ENCODE data around the gene POLR2E.

The POLR2E gene

GRCh38 chr19:1061987-1062386 lies 33.2 kb downstream of the POLR2E start:
- peaks cover 38% of the 10 kb centered on the region for H3K27me3 Mint-ChIP-seq (ENCODE audit: low read depth, poor library complexity)
- peaks cover 17% of the 10 kb centered on the region for H3K4me1 Mint-ChIP-seq
- TF ChIP-seq, protein P1, sequence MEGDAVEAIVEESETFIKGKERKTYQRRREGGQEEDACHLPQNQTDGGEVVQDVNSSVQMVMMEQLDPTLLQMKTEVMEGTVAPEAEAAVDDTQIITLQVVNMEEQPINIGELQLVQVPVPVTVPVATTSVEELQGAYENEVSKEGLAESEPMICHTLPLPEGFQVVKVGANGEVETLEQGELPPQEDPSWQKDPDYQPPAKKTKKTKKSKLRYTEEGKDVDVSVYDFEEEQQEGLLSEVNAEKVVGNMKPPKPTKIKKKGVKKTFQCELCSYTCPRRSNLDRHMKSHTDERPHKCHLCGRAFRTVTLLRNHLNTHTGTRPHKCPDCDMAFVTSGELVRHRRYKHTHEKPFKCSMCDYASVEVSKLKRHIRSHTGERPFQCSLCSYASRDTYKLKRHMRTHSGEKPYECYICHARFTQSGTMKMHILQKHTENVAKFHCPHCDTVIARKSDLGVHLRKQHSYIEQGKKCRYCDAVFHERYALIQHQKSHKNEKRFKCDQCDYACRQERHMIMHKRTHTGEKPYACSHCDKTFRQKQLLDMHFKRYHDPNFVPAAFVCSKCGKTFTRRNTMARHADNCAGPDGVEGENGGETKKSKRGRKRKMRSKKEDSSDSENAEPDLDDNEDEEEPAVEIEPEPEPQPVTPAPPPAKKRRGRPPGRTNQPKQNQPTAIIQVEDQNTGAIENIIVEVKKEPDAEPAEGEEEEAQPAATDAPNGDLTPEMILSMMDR (IDR thresholded peaks at IDR 0.05), result no peak
- no peaks in the 10 kb centered on the region for H3K36me3 Mint-ChIP-seq (ENCODE audit: low read depth)
- no peaks in the 10 kb centered on the region for H3K9me3 Mint-ChIP-seq
- no peak overlapping the region for H3K27ac Mint-ChIP-seq
- no peak overlapping the region for H3K4me3 Mint-ChIP-seq
- DNase-seq, result peak; percentile 4

DNA sequence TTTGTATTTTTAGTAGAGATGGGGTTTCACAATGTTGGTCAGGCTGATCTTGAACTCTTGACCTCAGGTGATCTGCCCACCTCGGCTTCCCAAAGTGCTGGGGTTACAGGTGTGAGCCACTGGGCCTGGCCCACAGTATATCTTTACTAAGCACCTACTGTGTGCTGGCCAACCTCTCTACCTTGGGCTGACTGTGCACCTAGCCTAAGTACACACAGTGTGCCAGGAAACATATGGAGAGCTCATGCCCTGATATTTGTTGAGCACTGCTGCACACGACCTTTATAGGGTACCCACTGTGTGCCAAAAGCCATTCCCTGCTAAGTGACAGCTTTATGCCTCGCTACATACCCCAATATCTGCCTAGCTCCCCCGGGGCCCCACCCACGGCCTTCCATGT lies 34.5 kb downstream of the POLR2E start:
- TF ChIP-seq, protein P1 (IDR thresholded peaks at IDR 0.05), result no peak
- H3K36me3 Mint-ChIP-seq (ENCODE audit: low read depth), result no peaks in the 10 kb centered on the region
- H3K4me1 Mint-ChIP-seq, result peaks cover 19% of the 10 kb centered on the region
- no peak for DNase-seq
- H3K4me3 Mint-ChIP-seq, result no peak overlapping the region
- peaks cover 28% of the 10 kb centered on the region for H3K27me3 Mint-ChIP-seq (ENCODE audit: low read depth, poor library complexity)
- no peak overlapping the region for H3K27ac Mint-ChIP-seq
- H3K9me3 Mint-ChIP-seq, result no peaks in the 10 kb centered on the region

DNA sequence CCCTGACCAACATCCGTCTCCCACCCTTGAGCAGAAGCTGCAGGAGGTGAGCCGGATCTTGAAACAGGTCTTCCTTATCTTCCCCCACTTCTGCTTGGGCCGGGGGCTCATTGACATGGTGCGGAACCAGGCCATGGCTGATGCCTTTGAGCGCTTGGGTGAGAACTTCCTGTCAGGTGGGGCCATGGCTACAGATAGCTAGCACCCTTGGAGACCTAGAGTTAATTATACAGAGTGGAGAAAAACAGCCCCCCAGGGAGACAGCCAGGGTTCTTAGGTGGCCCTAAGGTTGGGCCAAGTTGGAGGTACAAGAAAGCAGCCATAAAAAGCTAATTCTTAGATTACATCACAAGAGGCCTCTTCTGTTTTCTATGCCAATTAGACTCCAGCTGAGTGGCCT lies 37.1 kb downstream of the POLR2E start:
- Mint-ChIP-seq H3K4me3 (no peak overlapping the region), H3K9me3 (no peaks in the 10 kb centered on the region), H3K36me3 (ENCODE audit: low read depth) (no peaks in the 10 kb centered on the region), H3K4me1 (peaks cover 12% of the 10 kb centered on the region), H3K27me3 (ENCODE audit: low read depth, poor library complexity) (peaks cover 6% of the 10 kb centered on the region), H3K27ac (no peak overlapping the region)
- DNase-seq, result no peak
- TF ChIP-seq, protein P1 (IDR thresholded peaks at IDR 0.05), result no peak

DNA sequence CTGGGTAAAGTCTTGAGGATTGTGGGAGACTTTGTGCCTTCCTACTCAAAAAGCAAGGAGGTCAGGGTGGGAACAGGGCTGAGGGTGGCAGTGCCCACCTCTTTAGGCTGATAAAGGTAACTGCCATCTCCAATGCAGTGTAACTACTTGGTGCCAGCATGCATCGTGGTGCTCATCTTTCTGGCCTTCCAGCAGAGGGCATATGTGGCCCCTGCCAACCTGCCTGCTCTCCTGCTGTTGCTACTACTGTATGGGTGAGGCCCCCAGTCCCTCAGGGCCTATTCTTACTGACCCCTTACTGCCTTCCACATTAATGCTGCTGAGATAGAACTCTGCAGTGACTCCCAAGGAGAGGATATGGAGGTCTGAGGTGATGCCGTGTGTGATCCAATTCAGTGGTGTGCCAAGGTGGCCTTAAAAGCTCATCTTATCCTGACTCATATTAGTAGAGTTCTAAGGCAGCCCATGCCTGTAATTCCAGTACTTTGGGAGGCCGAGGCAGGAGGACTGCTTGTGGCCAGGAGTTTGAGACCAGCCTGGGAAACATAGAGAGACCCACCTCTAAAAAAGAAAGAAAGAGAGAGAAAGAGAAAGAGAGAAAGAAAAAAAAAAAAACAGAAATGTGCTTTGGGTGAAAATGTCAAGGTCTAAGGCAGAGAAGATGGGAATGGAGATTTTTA lies 37.9 kb downstream of the POLR2E start:
- DNase-seq, result no peak
- H3K27me3 Mint-ChIP-seq (ENCODE audit: low read depth, poor library complexity), result peaks cover 6% of the 10 kb centered on the region
- H3K4me1 Mint-ChIP-seq, result peaks cover 13% of the 10 kb centered on the region
- no peak overlapping the region for H3K27ac Mint-ChIP-seq
- no peaks in the 10 kb centered on the region for H3K36me3 Mint-ChIP-seq (ENCODE audit: low read depth)
- no peaks in the 10 kb centered on the region for H3K9me3 Mint-ChIP-seq
- no peak overlapping the region for H3K4me3 Mint-ChIP-seq
- TF ChIP-seq, protein P1 (IDR thresholded peaks at IDR 0.05), result no peak

DNA sequence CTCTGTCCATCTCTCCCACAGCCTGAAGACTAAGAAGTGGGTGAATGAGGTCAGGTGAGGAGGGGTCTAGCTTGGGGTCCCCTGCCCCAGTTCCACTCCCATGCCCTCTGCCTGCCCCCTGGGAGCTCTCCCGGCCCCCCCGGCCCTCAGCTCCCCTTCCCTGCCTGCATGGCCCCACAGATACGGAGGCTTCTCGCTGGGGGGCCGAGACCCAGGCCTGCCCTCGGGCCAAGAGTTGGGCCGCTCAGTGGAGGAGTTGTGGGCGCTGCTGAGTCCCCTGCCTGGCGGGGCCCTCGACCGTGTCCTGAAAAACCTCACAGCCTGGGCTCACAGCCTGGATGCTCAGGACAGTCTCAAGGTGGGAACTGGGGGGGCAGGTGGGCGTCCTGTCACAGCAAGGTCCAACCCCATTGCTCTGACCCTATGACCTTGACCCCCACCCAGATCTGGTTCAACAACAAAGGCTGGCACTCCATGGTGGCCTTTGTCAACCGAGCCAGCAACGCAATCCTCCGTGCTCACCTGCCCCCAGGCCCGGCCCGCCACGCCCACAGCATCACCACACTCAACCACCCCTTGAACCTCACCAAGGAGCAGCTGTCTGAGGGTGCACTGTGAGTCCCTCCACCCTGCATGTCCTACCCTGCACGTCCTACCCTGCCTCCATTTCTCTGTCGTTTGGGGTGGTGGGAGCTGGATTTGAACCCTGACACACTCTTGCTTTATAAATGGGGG lies 39.1 kb downstream of the POLR2E start:
- TF ChIP-seq, protein P1 (IDR thresholded peaks at IDR 0.05), result no peak
- H3K4me1 Mint-ChIP-seq, result peaks cover 17% of the 10 kb centered on the region
- H3K9me3 Mint-ChIP-seq, result no peaks in the 10 kb centered on the region
- H3K27ac Mint-ChIP-seq, result no peak overlapping the region
- no peak overlapping the region for H3K4me3 Mint-ChIP-seq
- peaks cover 3% of the 10 kb centered on the region for H3K27me3 Mint-ChIP-seq (ENCODE audit: low read depth, poor library complexity)
- DNase-seq, result no peak
- H3K36me3 Mint-ChIP-seq (ENCODE audit: low read depth), result no peaks in the 10 kb centered on the region

Data from nephron progenitor cell (in vitro differentiated cells).